ENCODE results near the gene GNB1.

GRCh38 chr1:1788136-1788535 is 102.8 kb downstream of the GNB1 start:
- TF ChIP-seq PHB2 (IDR thresholded peaks at IDR 0.05; ENCODE audit: low read depth) (no peak), HNRNPH1 (optimal IDR thresholded peaks at IDR 0.05; ENCODE audit: low read depth, low read length) (no peak), SMC3 (conservative IDR thresholded peaks at IDR 0.05; ENCODE audit: insufficient read depth, low read depth, low read length) (no peak), NCOR1 (IDR thresholded peaks at IDR 0.05) (no peak), POLR2A (conservative IDR thresholded peaks at IDR 0.05) (no peak), ZNF449 (CRISPR knock-in tag; IDR thresholded peaks at IDR 0.05) (no peak), RFX1 (IDR thresholded peaks at IDR 0.05) (no peak), RFX5 (IDR thresholded peaks at IDR 0.05; ENCODE audit: low read depth, low read length) (no peak), TBP (optimal IDR thresholded peaks at IDR 0.05; ENCODE audit: low read depth, low read length) (no peak), BCLAF1 (IDR thresholded peaks at IDR 0.05; ENCODE audit: borderline replicate concordance in 1 of 2, control insufficient read depth in 1 of 2, low read depth in 2 of 2, low read length in 1 of 2) (no peak)
